K562 (cell line): ENCODE results near the gene PLCB3. TPM values are rescaled to one million over a fixed set of nuclear protein-coding genes. Genes with fewer than 3 reads are reported as not detected.
A peak's percentile ranks its signal among the peaks of the same experiment; 100 is the strongest.

Experiments
- CBFA2T3 ChIP-seq: fragments of 450-650 bp; IDR thresholded peaks from 2 replicates; pipeline ENCODE4 v1.6.1; 2017
- CEBPG ChIP-seq, 3 experiments: fragments of 200-800 bp in 1 of 3; sonication (Bioruptor generic) in 1 of 3; sonication (generic) in 1 of 3; formaldehyde crosslinking in 1 of 3; IDR thresholded peaks in 2 of 3; conservative IDR thresholded peaks in 1 of 3; 2 replicates each; pipeline versions ENCODE4 v1.6.1 to v1.8.0; 2016 to 2022; ENCODE audit warnings: missing compliant biosample characterization in 2 of 3, missing genetic modification characterization in 2 of 3, mild to moderate bottlenecking in 1 of 3, missing genetic modification reagents in 1 of 3
- EP400 ChIP-seq: fragments of 450-650 bp; IDR thresholded peaks from 2 replicates; pipeline ENCODE4 v1.6.1; 2017; ENCODE audit warnings: antibody characterized with exemption, mild to moderate bottlenecking, moderate library complexity
- GTF2E2 ChIP-seq: fragments of 200-800 bp; sonication (Bioruptor generic); IDR thresholded peaks from 2 replicates; pipeline ENCODE4 v1.6.1; 2016; ENCODE audit warnings: missing genetic modification characterization, missing compliant biosample characterization
- HCFC1 ChIP-seq: IDR thresholded peaks from 2 replicates; pipeline ENCODE4 v1.6.1; 2012; ENCODE audit warnings: low read depth, low read length, improper control_type of control experiment
- HMG20B ChIP-seq: fragments of 250-450 bp; sonication (Bioruptor Pico); IDR thresholded peaks from 2 replicates; pipeline ENCODE4 v1.5.0; 2021; ENCODE audit warnings: mild to moderate bottlenecking
- HMGN3 ChIP-seq: IDR thresholded peaks from 2 replicates; pipeline ENCODE4 v1.6.1; 2011; ENCODE audit warnings: borderline replicate concordance, low read depth, mild to moderate bottlenecking, mixed read lengths, low read length; ENCODE audit not compliant: insufficient read length; ENCODE audit errors: extremely low read depth
- HNRNPLL ChIP-seq: fragments of 200-400 bp; formaldehyde crosslinking; IDR thresholded peaks from 2 replicates; pipeline ENCODE4 v1.6.1; 2017; ENCODE audit warnings: low read length, low read depth, mild to moderate bottlenecking; ENCODE audit not compliant: poor library complexity, severe bottlenecking
- MBD2 ChIP-seq: sonication (generic); IDR thresholded peaks from 2 replicates; pipeline ENCODE4 v1.6.1; 2016; ENCODE audit warnings: low read depth, borderline replicate concordance
- NCOA1 ChIP-seq: fragments of 450-650 bp; IDR thresholded peaks from 2 replicates; pipeline ENCODE4 v1.6.1; 2016; ENCODE audit warnings: low read depth
- NRF1 ChIP-seq, 2 experiments: fragments of 450-650 bp; IDR thresholded peaks in 1 of 2; conservative IDR thresholded peaks in 1 of 2; 2 replicates each; pipeline ENCODE4 v1.6.1; 2014; ENCODE audit warnings: mild to moderate bottlenecking in 2 of 2
- SMARCE1 ChIP-seq: fragments of 450-650 bp; IDR thresholded peaks from 2 replicates; pipeline ENCODE4 v1.7.1; 2016; ENCODE audit warnings: mild to moderate bottlenecking
- SRSF9 ChIP-seq: fragments of 200-400 bp; formaldehyde crosslinking; IDR thresholded peaks from 2 replicates; pipeline ENCODE4 v1.6.1; 2017; ENCODE audit warnings: low read depth, low read length, borderline replicate concordance
- TCF7L2 ChIP-seq: fragments of 150-350 bp; IDR thresholded peaks from 2 replicates; pipeline ENCODE4 v1.6.1; 2016; ENCODE audit warnings: low read depth, mild to moderate bottlenecking, low read length, moderate library complexity
- TEAD4 ChIP-seq, 2 experiments: sonication (generic) in 1 of 2; formaldehyde crosslinking in 1 of 2; IDR thresholded peaks; 2 replicates each; pipeline versions ENCODE4 v1.6.1 to v1.8.0; 2012 to 2022; ENCODE audit warnings: borderline replicate concordance in 1 of 2, inconsistent platforms in 1 of 2, low read length in 1 of 2, mild to moderate bottlenecking in 1 of 2, missing genetic modification reagents in 1 of 2
- ZBED1 ChIP-seq: IDR thresholded peaks from 2 replicates; pipeline ENCODE4 v1.6.1; 2014
- ZBTB17 ChIP-seq: fragments of 450-650 bp; formaldehyde crosslinking; IDR thresholded peaks from 2 replicates; pipeline ENCODE4 v1.4.0; 2020; ENCODE audit warnings: mild to moderate bottlenecking
- ZNF239 ChIP-seq: fragments of 250-450 bp; sonication (Bioruptor Pico); IDR thresholded peaks from 2 replicates; pipeline ENCODE4 v1.4.0; 2020; ENCODE audit warnings: mild to moderate bottlenecking
- ZNF644 ChIP-seq: fragments of 200-800 bp; sonication (Bioruptor generic); IDR thresholded peaks from 2 replicates; pipeline ENCODE4 v1.6.1; 2016; ENCODE audit warnings: low read depth, missing genetic modification characterization, missing compliant biosample characterization
- polyA plus RNA-seq, 8 experiments: library from polyadenylated mRNA; depleted of rRNA in 4 of 8; stranded (reverse) in 5 of 8; unstranded in 3 of 8; fragments of >200 nt; fragmentation: Nextera tagmentation in 2 of 8; fragmentation: Illumina TruSeq in 1 of 8; extraction: Ambion mirVana in 2 of 8; extraction: Trizol in 1 of 8; gene quantifications; 2 replicates each; pipeline versions ENCODE4 v1.2.1 to v1.2.3, GENCODE V29; 2011 to 2014; ENCODE audit warnings: inconsistent platforms in 1 of 8, missing spikeins in 1 of 8
- total RNA-seq, 7 experiments: library from RNA; depleted of rRNA in 6 of 7; stranded (reverse); fragments of >200 nt in 6 of 7; fragmentation: Illumina TruSeq in 2 of 7; extraction: Trizol in 2 of 7; gene quantifications; 2 replicates each; pipeline versions ENCODE4 v1.2.1 to v1.2.3, GENCODE V29; 2011 to 2021; ENCODE audit warnings: low replicate concordance in 1 of 7
- TF ChIP-seq, protein P1 (sequence below): sonication (generic); formaldehyde crosslinking; IDR thresholded peaks from 2 replicates; pipeline ENCODE4 v1.8.0; 2022; ENCODE audit warnings: mild to moderate bottlenecking, missing genetic modification reagents
- TF ChIP-seq, protein P2 (sequence below): conservative IDR thresholded peaks from 2 replicates; pipeline ENCODE4 v1.6.1; 2011; ENCODE audit warnings: low read depth, mild to moderate bottlenecking, low read length; ENCODE audit not compliant: control insufficient read depth
- TF ChIP-seq, protein P3 (sequence below): IDR thresholded peaks from 2 replicates; pipeline ENCODE4 v1.6.1; 2016; ENCODE audit warnings: missing genetic modification characterization, missing compliant biosample characterization

The PLCB3 gene
- total and polyA plus RNA-seq, 9 of the 15 experiments (the other 6 are each of a cell fraction or from before 2014, with no cell fraction given) = 0.31 to 44.8 (median 14.6) TPM

DNA sequence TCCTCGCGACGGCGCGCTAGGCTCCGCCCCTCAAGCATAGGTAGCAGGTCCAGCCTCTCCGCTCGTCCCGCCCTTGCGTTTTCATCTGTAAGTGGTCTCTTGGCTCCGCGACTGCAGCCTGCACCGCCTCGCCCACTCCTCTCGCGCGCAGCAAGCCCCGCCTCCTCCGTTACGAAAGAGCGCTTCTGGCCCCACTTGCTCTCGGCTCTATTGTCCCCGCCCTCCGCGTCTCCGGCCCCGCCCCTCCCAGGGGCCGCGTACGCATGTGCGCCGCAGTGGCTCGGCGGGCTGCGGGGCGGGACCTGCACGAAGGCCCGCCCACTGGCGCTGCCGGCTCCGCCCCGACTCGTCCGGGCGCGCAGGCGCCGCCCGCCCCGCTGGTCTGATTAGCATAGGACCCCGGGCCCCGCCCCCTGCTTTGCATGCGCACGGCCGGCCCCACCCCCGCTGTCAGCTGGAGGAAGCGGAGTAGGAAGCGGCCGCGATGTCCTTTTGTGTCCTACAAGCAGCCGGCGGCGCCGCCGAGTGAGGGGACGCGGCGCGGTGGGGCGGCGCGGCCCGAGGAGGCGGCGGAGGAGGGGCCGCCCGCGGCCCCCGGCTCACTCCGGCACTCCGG lies 53.9 kb downstream of the PLCB3 start, which contains the start of gene ESRRA (continued):
- TF ChIP-seq, protein P1, sequence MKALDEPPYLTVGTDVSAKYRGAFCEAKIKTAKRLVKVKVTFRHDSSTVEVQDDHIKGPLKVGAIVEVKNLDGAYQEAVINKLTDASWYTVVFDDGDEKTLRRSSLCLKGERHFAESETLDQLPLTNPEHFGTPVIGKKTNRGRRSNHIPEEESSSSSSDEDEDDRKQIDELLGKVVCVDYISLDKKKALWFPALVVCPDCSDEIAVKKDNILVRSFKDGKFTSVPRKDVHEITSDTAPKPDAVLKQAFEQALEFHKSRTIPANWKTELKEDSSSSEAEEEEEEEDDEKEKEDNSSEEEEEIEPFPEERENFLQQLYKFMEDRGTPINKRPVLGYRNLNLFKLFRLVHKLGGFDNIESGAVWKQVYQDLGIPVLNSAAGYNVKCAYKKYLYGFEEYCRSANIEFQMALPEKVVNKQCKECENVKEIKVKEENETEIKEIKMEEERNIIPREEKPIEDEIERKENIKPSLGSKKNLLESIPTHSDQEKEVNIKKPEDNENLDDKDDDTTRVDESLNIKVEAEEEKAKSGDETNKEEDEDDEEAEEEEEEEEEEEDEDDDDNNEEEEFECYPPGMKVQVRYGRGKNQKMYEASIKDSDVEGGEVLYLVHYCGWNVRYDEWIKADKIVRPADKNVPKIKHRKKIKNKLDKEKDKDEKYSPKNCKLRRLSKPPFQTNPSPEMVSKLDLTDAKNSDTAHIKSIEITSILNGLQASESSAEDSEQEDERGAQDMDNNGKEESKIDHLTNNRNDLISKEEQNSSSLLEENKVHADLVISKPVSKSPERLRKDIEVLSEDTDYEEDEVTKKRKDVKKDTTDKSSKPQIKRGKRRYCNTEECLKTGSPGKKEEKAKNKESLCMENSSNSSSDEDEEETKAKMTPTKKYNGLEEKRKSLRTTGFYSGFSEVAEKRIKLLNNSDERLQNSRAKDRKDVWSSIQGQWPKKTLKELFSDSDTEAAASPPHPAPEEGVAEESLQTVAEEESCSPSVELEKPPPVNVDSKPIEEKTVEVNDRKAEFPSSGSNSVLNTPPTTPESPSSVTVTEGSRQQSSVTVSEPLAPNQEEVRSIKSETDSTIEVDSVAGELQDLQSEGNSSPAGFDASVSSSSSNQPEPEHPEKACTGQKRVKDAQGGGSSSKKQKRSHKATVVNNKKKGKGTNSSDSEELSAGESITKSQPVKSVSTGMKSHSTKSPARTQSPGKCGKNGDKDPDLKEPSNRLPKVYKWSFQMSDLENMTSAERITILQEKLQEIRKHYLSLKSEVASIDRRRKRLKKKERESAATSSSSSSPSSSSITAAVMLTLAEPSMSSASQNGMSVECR (CRISPR knock-in tag) = no peak
- TF ChIP-seq NRF1 (conservative IDR thresholded peaks at IDR 0.05 in 1 of 2, IDR thresholded peaks at IDR 0.05 in 1 of 2) (peak; percentile 98), ZBED1 (no peak), SMARCE1 (no peak), CEBPG (CRISPR knock-in tag; IDR thresholded peaks at IDR 0.05) (peak; percentile 65), CEBPG (tag; conservative IDR thresholded peaks at IDR 0.05 in 1 of 2, IDR thresholded peaks at IDR 0.05 in 1 of 2) (peak in 1 of 2 experiments; percentile 34; a peak in 1 of 4 replicates), TCF7L2 (no peak), ZNF644 (no peak), GTF2E2 (tag) (0 out of 2 replicates have a peak, but pooled peaks have one; percentile 18), MBD2 (peak; percentile 34; the same call in 1 of the 2 replicates), ZBTB17 (CRISPR knock-in tag) (no peak), CBFA2T3 (no peak), HMGN3 (peak; percentile 94), SRSF9 (no peak), HCFC1 (0 out of 2 replicates have a peak, but pooled peaks have one; percentile 7), HMG20B (no peak), ZNF239 (CRISPR knock-in tag) (no peak), TEAD4 (IDR thresholded peaks at IDR 0.05; ENCODE audit: low read length) (no peak), TEAD4 (CRISPR knock-in tag; IDR thresholded peaks at IDR 0.05; ENCODE audit: borderline replicate concordance) (no peak), EP400 (no peak), NCOA1 (no peak), HNRNPLL (peak; percentile 64)
- TF ChIP-seq, protein P2, sequence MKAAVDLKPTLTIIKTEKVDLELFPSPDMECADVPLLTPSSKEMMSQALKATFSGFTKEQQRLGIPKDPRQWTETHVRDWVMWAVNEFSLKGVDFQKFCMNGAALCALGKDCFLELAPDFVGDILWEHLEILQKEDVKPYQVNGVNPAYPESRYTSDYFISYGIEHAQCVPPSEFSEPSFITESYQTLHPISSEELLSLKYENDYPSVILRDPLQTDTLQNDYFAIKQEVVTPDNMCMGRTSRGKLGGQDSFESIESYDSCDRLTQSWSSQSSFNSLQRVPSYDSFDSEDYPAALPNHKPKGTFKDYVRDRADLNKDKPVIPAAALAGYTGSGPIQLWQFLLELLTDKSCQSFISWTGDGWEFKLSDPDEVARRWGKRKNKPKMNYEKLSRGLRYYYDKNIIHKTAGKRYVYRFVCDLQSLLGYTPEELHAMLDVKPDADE = peak; percentile 42; the same call in 1 of the 2 replicates
- TF ChIP-seq, protein P3, sequence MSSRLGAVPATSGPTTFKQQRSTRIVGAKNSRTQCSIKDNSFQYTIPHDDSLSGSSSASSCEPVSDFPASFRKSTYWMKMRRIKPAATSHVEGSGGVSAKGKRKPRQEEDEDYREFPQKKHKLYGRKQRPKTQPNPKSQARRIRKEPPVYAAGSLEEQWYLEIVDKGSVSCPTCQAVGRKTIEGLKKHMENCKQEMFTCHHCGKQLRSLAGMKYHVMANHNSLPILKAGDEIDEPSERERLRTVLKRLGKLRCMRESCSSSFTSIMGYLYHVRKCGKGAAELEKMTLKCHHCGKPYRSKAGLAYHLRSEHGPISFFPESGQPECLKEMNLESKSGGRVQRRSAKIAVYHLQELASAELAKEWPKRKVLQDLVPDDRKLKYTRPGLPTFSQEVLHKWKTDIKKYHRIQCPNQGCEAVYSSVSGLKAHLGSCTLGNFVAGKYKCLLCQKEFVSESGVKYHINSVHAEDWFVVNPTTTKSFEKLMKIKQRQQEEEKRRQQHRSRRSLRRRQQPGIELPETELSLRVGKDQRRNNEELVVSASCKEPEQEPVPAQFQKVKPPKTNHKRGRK (tag) = no peak
